ENCODE measurements around the gene ABHD10. TPM values are rescaled to one million over a fixed set of nuclear protein-coding genes. Genes with fewer than 3 reads are reported as not detected.
A peak's percentile ranks its signal among the peaks of the same experiment; 100 is the strongest.

ABHD10 gene
- total RNA-seq, 1 experiment from 2014 or later, result 30.3 TPM

GRCh38 chr3:111932946-111933345 lies 45.9 kb upstream of the ABHD10 start:
- CTCF ChIA-PET, result interaction anchor here (0.6 kb wide), 2 partner anchors 241 to 263 kb away, joined by 3 to 16 read pairs; no protein-coding TSS in a partner anchor
- no TSS peak for BruUV-seq (replicated peaks)
- no peak for DNase-seq (ENCODE audit: low read depth, low spot score)
- TF ChIP-seq TCF7L2 (IDR thresholded peaks at IDR 0.05; ENCODE audit: low read depth, low read length) (peak; percentile 71; the same call in 1 of the 2 replicates), SIN3A (IDR thresholded peaks at IDR 0.05; ENCODE audit: borderline replicate concordance, insufficient read depth, low read depth, low read length) (no peak)
- Histone ChIP-seq H3K4me3 (ENCODE audit: low read depth in 2 of 2, low read length in 2 of 2) (no peak overlapping the region), H3K27ac (ENCODE audit: low read length) (no peak overlapping the region), H3K9me3 (ENCODE audit: control insufficient read depth, insufficient read depth, low read depth, low read length) (no peaks in the 10 kb centered on the region), H3K27me3 (ENCODE audit: control insufficient read depth, insufficient read depth, low read length) (no peaks in the 10 kb centered on the region), H3K36me3 (ENCODE audit: control insufficient read depth, insufficient read depth, low read length) (no peaks in the 10 kb centered on the region), H3K4me1 (ENCODE audit: control insufficient read depth, insufficient read depth, low read length) (no peaks in the 10 kb centered on the region; the same call in 1 of the 2 replicates)
- in situ Hi-C loops (cut with HindIII; ENCODE audit: low pct_unique_long_range_greater_than_20kb, low sequenced_read_pairs) (no loop called here), intact Hi-C loops (cut with micrococcal nuclease; ENCODE audit: unreplicated experiment) (no loop called here)
- no peak for ATAC-seq
- POLR2A ChIA-PET, result no interaction called here

GRCh38 chr3:111936191-111936841 lies 42.5 kb upstream of the ABHD10 start:
- POLR2A ChIA-PET, result no interaction called here
- no peak overlapping the region for H3K27ac ChIP-seq (ENCODE audit: low read length)
- CTCF ChIA-PET, result interaction anchor here (0.5 kb wide), 1 partner anchor 218 kb away, joined by 3 read pairs; no protein-coding TSS in a partner anchor
- no peak for DNase-seq (ENCODE audit: low read depth, low spot score)
- H3K4me1 ChIP-seq (ENCODE audit: control insufficient read depth, insufficient read depth, low read length), result no peaks in the 10 kb centered on the region; the same call in 1 of the 2 replicates
- H3K27me3 ChIP-seq (ENCODE audit: control insufficient read depth, insufficient read depth, low read length), result no peaks in the 10 kb centered on the region
- H3K4me3 ChIP-seq (ENCODE audit: low read depth in 2 of 2, low read length in 2 of 2), result no peak overlapping the region
- no peaks in the 10 kb centered on the region for H3K36me3 ChIP-seq (ENCODE audit: control insufficient read depth, insufficient read depth, low read length)
- no TSS peak for BruUV-seq (replicated peaks)
- intact Hi-C loops (cut with micrococcal nuclease; ENCODE audit: unreplicated experiment) (no loop called here), in situ Hi-C loops (cut with HindIII; ENCODE audit: low pct_unique_long_range_greater_than_20kb, low sequenced_read_pairs) (no loop called here)
- no peaks in the 10 kb centered on the region for H3K9me3 ChIP-seq (ENCODE audit: control insufficient read depth, insufficient read depth, low read depth, low read length)
- no peak for TF ChIP-seq SIN3A (IDR thresholded peaks at IDR 0.05; ENCODE audit: borderline replicate concordance, insufficient read depth, low read depth, low read length)
- TF ChIP-seq TCF7L2 (IDR thresholded peaks at IDR 0.05; ENCODE audit: low read depth, low read length), result peak; percentile 73
- TF ChIP-seq REST (IDR thresholded peaks at IDR 0.05; ENCODE audit: insufficient read depth in 1 of 2, low read depth in 2 of 2, low read length in 1 of 2), result no peak
- TF ChIP-seq POLR2AphosphoS5 (IDR thresholded peaks at IDR 0.05; ENCODE audit: low read depth, low read length), result no peak
- TF ChIP-seq CTCF (IDR thresholded peaks at IDR 0.05), result no peak
- ATAC-seq, result peak; percentile 91

- in situ Hi-C loops (cut with HindIII; ENCODE audit: low pct_unique_long_range_greater_than_20kb, low sequenced_read_pairs), result no loop called here
- Histone ChIP-seq H3K36me3 (ENCODE audit: control insufficient read depth, insufficient read depth, low read length) (no peaks in the 10 kb centered on the region), H3K4me1 (ENCODE audit: control insufficient read depth, insufficient read depth, low read length) (no peaks in the 10 kb centered on the region; the same call in 1 of the 2 replicates), H3K27ac (ENCODE audit: low read length) (no peak overlapping the region), H3K4me3 (ENCODE audit: low read depth in 2 of 2, low read length in 2 of 2) (no peak overlapping the region), H3K27me3 (ENCODE audit: control insufficient read depth, insufficient read depth, low read length) (no peaks in the 10 kb centered on the region), H3K9me3 (ENCODE audit: control insufficient read depth, insufficient read depth, low read depth, low read length) (no peaks in the 10 kb centered on the region)
- ChIA-PET POLR2A (no interaction called here), CTCF (no interaction called here)
- TF ChIP-seq SIN3A (IDR thresholded peaks at IDR 0.05; ENCODE audit: borderline replicate concordance, insufficient read depth, low read depth, low read length) (no peak), REST (IDR thresholded peaks at IDR 0.05; ENCODE audit: insufficient read depth in 1 of 2, low read depth in 2 of 2, low read length in 1 of 2) (no peak), POLR2AphosphoS5 (IDR thresholded peaks at IDR 0.05; ENCODE audit: low read depth, low read length) (no peak), CTCF (IDR thresholded peaks at IDR 0.05) (no peak), TCF7L2 (IDR thresholded peaks at IDR 0.05; ENCODE audit: low read depth, low read length) (no peak)
- intact Hi-C loops (cut with micrococcal nuclease; ENCODE audit: unreplicated experiment), result no loop called here
- no peak for ATAC-seq
- no TSS peak for BruUV-seq (replicated peaks)
- no peak for DNase-seq (ENCODE audit: low read depth, low spot score)
These were observed 41.9 kb upstream of the ABHD10 start for GRCh38 chr3:111936967-111937366.
